HEK293 (cell line): ENCODE results near the gene SYNM.
A peak's percentile ranks its signal among the peaks of the same experiment; 100 is the strongest.

Experiments used
- CTCF ChIA-PET: fragments of 350-600 bp; formaldehyde crosslinking; extraction: SDS; loops from one replicate; lab custom pipeline; 2021; ENCODE audit warnings: antibody characterized with exemption; lab: Yijun Ruan, JAX
- POLR2A ChIA-PET: fragments of 300-600 bp; formaldehyde crosslinking; extraction: SDS; loops from one replicate; lab custom pipeline; 2020; ENCODE audit warnings: antibody characterized with exemption, inconsistent platforms; lab: Yijun Ruan, JAX
- H3K27ac ChIP-seq: fragments of 200-500 bp; sonication (Bioruptor generic); 2 replicates; pipeline ENCODE4 v1.5.1; 2014; ENCODE audit warnings: low read depth, low read length, control low read depth, inconsistent platforms; ENCODE audit errors: extremely low read depth
- H3K36me3 ChIP-seq, 2 experiments: fragments of 200-500 bp in 1 of 2; sonication (Bioruptor generic) in 1 of 2; 1 replicate in 1 of 2; 2 replicates in 1 of 2; pipeline ENCODE4 v1.5.1; 2014 to 2017; ENCODE audit warnings: inconsistent platforms in 2 of 2, low read length in 2 of 2; ENCODE audit not compliant: control insufficient read depth in 2 of 2, insufficient read depth in 1 of 2
- H3K4me1 ChIP-seq: fragments of 200-500 bp; sonication (Bioruptor generic); 2 replicates; pipeline ENCODE4 v1.5.1; 2014; ENCODE audit warnings: mild to moderate bottlenecking, low read length, inconsistent platforms; ENCODE audit not compliant: control insufficient read depth, insufficient read depth
- H3K4me3 ChIP-seq: 2 replicates; pipeline ENCODE4 v1.5.1; 2011; ENCODE audit warnings: low read depth, mild to moderate bottlenecking, control low read depth, low read length, moderate library complexity
- H3K9me3 ChIP-seq: fragments of 200-500 bp; sonication (Bioruptor generic); 2 replicates; pipeline ENCODE4 v1.5.1; 2014; ENCODE audit warnings: low read depth, low read length, inconsistent platforms; ENCODE audit not compliant: control insufficient read depth, insufficient read depth
- GLI2 ChIP-seq: fragments of 450-650 bp; formaldehyde crosslinking; IDR thresholded peaks from 2 replicates; pipeline ENCODE4; 2017; ENCODE audit warnings: missing biosample characterization, missing genetic modification characterization, low read depth, borderline replicate concordance
- SCRT1 ChIP-seq: fragments of 450-650 bp; formaldehyde crosslinking; IDR thresholded peaks from 2 replicates; pipeline ENCODE4 v1.5.1; 2016; ENCODE audit warnings: missing biosample characterization, missing genetic modification characterization, borderline replicate concordance
- SCRT2 ChIP-seq: fragments of 450-650 bp; formaldehyde crosslinking; IDR thresholded peaks from 2 replicates; pipeline ENCODE4 v1.5.1; 2016; ENCODE audit warnings: missing biosample characterization, missing genetic modification characterization
- ZBTB1 ChIP-seq: fragments of 450-650 bp; formaldehyde crosslinking; IDR thresholded peaks from 2 replicates; pipeline ENCODE4 v1.5.1; 2016; ENCODE audit warnings: missing biosample characterization, missing genetic modification characterization
- ZFP41 ChIP-seq: fragments of 450-650 bp; formaldehyde crosslinking; IDR thresholded peaks from 2 replicates; pipeline ENCODE4 v1.5.1; 2016; ENCODE audit warnings: missing biosample characterization, missing genetic modification characterization, borderline replicate concordance
- ZNF157 ChIP-seq: fragments of 450-650 bp; formaldehyde crosslinking; IDR thresholded peaks from 2 replicates; pipeline ENCODE4 v1.5.1; 2016; ENCODE audit warnings: missing biosample characterization, missing genetic modification characterization
- ZNF175 ChIP-seq: fragments of 450-650 bp; formaldehyde crosslinking; IDR thresholded peaks from 2 replicates; pipeline ENCODE4 v1.5.1; 2016; ENCODE audit warnings: missing biosample characterization, missing genetic modification characterization
- ZNF184 ChIP-seq: fragments of 450-650 bp; IDR thresholded peaks from 2 replicates; pipeline ENCODE4 v1.5.1; 2018; ENCODE audit warnings: missing biosample characterization, mild to moderate bottlenecking, missing genetic modification characterization
- ZNF324 ChIP-seq: fragments of 450-650 bp; formaldehyde crosslinking; IDR thresholded peaks from 2 replicates; pipeline ENCODE4 v1.5.1; 2016; ENCODE audit warnings: missing biosample characterization, missing genetic modification characterization
- ZNF366 ChIP-seq: fragments of 450-650 bp; formaldehyde crosslinking; conservative IDR thresholded peaks from 2 replicates; pipeline ENCODE4 v1.5.1; 2016; ENCODE audit warnings: missing biosample characterization, missing genetic modification characterization
- ZNF473 ChIP-seq: fragments of 450-650 bp; formaldehyde crosslinking; IDR thresholded peaks from 2 replicates; pipeline ENCODE4 v1.5.1; 2017; ENCODE audit warnings: missing biosample characterization, missing genetic modification characterization
- ZNF658 ChIP-seq: fragments of 450-650 bp; formaldehyde crosslinking; IDR thresholded peaks from 2 replicates; pipeline ENCODE4; 2016; ENCODE audit warnings: missing biosample characterization, missing genetic modification characterization
- TF ChIP-seq, protein P1 (sequence below): fragments of 450-650 bp; formaldehyde crosslinking; IDR thresholded peaks from 2 replicates; pipeline ENCODE4 v1.5.1; 2016; ENCODE audit warnings: missing biosample characterization, missing genetic modification characterization
- TF ChIP-seq, protein P2 (sequence below): fragments of 450-650 bp; formaldehyde crosslinking; IDR thresholded peaks from 2 replicates; pipeline ENCODE4 v1.5.1; 2017; ENCODE audit warnings: missing biosample characterization, missing genetic modification characterization
- TF ChIP-seq, protein P3 (sequence below): fragments of 450-650 bp; formaldehyde crosslinking; conservative IDR thresholded peaks from 2 replicates; pipeline ENCODE4 v1.5.1; 2016; ENCODE audit warnings: low read depth, missing biosample characterization, missing genetic modification characterization

SYNM gene

DNA sequence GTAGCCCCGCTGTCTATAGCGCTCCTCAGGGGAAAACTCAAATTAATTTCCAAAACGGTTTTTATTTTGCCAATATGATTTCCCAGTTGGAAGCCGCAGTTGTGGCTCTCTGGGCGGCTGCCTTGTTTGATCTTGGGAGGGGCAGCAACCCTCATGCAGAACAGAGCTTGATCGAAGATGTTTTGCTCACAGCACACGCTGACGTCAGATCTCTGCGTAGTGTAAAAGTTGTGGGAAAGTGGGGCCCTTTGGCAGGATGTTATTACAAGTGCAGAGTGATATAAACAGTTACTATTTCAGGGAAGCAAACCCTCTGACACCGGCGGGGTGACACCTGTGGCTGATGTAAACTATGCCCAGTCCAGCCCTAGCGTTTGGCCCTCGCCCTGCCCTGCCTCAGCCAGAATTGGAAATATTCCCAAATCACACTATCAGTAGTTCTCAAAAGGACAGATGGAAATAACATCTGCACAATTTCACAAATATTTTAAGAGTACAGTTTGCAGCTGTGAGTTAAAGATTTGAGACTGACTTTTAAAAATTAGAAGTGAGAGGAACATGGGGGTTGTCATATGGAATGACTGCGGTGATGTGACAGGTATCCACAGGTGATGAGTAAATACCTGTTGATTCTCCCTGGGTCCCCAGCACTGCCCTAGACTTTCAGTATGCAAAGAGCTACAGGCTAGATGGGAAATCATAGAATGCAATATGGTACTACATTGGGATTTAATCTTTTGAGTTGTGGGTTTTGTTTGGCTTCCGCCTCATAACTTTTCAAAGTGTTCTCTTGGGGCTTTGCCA lies 1.7 kb downstream of the SYNM start:
- POLR2A ChIA-PET, result interaction anchor here (1.3 to 1.9 kb wide), 2 partner anchors 11 to 13 kb away, joined by 3 to 4 read pairs; no protein-coding TSS in a partner anchor
- peaks cover 0 to 4% of the 10 kb centered on the region in 2 experiments; a peak in 1 of 3 replicates for H3K36me3 ChIP-seq
- CTCF ChIA-PET, result interaction anchor here (0.5 to 2.7 kb wide), 10 partner anchors 10 to 664 kb away, joined by 3 to 28 read pairs (median 6); no protein-coding TSS in a partner anchor
- TF ChIP-seq SCRT2 (peak; percentile 100), ZFP41 (no peak), SCRT1 (peak; percentile 94)
- H3K4me3 ChIP-seq, result no peak overlapping the region
- H3K4me1 ChIP-seq, result no peaks in the 10 kb centered on the region; the same call in 1 of the 2 replicates
- no peak overlapping the region for H3K27ac ChIP-seq
- H3K9me3 ChIP-seq, result no peaks in the 10 kb centered on the region

DNA sequence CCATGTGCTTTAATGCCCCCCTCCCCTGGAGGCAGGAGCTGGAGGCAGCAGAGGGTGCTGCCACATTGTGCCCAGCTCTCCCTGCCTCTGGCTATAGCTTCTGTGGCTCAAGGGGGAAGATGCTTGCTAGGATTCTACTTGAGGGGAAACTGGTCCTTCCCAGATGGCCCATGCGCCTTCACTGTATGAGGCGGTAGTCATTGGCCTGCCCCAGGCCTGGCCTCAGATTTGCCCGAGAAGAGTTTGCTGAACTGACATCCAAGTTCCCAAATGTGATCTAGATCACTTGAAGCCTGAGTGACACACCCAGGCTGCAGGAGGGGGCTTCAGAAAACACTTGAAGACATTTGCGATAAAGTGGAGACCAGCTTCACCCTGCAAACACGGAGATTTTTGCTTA lies 4.1 kb downstream of the SYNM start:
- H3K27ac ChIP-seq, result no peak overlapping the region
- no peak for TF ChIP-seq ZNF473 (tag by site-specific recombination)
- no peak for TF ChIP-seq GLI2 (tag by site-specific recombination)
- TF ChIP-seq ZNF366 (tag by site-specific recombination), result no peak
- TF ChIP-seq ZNF324 (tag by site-specific recombination), result no peak
- TF ChIP-seq, protein P1, sequence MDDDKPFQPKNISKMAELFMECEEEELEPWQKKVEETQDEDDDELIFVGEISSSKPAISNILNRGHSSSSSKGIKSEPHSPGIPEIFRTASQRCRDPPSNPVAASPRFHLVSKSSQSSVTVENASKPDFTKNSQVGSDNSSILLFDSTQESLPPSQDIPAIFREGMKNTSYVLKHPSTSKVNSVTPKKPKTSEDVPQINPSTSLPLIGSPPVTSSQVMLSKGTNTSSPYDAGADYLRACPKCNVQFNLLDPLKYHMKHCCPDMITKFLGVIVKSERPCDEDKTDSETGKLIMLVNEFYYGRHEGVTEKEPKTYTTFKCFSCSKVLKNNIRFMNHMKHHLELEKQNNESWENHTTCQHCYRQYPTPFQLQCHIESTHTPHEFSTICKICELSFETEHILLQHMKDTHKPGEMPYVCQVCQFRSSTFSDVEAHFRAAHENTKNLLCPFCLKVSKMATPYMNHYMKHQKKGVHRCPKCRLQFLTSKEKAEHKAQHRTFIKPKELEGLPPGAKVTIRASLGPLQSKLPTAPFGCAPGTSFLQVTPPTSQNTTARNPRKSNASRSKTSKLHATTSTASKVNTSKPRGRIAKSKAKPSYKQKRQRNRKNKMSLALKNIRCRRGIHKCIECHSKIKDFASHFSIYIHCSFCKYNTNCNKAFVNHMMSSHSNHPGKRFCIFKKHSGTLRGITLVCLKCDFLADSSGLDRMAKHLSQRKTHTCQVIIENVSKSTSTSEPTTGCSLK, result no peak
- no peak for TF ChIP-seq ZNF658
- no peak for TF ChIP-seq ZBTB1 (tag by site-specific recombination)
- no peak for TF ChIP-seq ZNF184 (tag by site-specific recombination)
- TF ChIP-seq, protein P2, sequence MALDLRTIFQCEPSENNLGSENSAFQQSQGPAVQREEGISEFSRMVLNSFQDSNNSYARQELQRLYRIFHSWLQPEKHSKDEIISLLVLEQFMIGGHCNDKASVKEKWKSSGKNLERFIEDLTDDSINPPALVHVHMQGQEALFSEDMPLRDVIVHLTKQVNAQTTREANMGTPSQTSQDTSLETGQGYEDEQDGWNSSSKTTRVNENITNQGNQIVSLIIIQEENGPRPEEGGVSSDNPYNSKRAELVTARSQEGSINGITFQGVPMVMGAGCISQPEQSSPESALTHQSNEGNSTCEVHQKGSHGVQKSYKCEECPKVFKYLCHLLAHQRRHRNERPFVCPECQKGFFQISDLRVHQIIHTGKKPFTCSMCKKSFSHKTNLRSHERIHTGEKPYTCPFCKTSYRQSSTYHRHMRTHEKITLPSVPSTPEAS, result no peak
- TF ChIP-seq, protein P3, sequence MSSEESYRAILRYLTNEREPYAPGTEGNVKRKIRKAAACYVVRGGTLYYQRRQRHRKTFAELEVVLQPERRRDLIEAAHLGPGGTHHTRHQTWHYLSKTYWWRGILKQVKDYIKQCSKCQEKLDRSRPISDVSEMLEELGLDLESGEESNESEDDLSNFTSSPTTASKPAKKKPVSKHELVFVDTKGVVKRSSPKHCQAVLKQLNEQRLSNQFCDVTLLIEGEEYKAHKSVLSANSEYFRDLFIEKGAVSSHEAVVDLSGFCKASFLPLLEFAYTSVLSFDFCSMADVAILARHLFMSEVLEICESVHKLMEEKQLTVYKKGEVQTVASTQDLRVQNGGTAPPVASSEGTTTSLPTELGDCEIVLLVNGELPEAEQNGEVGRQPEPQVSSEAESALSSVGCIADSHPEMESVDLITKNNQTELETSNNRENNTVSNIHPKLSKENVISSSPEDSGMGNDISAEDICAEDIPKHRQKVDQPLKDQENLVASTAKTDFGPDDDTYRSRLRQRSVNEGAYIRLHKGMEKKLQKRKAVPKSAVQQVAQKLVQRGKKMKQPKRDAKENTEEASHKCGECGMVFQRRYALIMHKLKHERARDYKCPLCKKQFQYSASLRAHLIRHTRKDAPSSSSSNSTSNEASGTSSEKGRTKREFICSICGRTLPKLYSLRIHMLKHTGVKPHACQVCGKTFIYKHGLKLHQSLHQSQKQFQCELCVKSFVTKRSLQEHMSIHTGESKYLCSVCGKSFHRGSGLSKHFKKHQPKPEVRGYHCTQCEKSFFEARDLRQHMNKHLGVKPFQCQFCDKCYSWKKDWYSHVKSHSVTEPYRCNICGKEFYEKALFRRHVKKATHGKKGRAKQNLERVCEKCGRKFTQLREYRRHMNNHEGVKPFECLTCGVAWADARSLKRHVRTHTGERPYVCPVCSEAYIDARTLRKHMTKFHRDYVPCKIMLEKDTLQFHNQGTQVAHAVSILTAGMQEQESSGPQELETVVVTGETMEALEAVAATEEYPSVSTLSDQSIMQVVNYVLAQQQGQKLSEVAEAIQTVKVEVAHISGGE, result no peak
- no peak for TF ChIP-seq ZNF175
- no peak for TF ChIP-seq ZNF157 (tag by site-specific recombination)
- H3K9me3 ChIP-seq, result no peaks in the 10 kb centered on the region
- H3K36me3 ChIP-seq, result peaks cover 4 to 8% of the 10 kb centered on the region in 2 experiments; a peak in 2 of 3 replicates
- H3K4me1 ChIP-seq, result no peaks in the 10 kb centered on the region; the same call in 1 of the 2 replicates
- H3K4me3 ChIP-seq, result no peak overlapping the region
- CTCF ChIA-PET, result interaction anchor here (0.7 to 3.1 kb wide), 5 partner anchors 8 to 595 kb away, joined by 4 to 13 read pairs (median 6); no protein-coding TSS in a partner anchor
- POLR2A ChIA-PET, result no interaction called here
